DMS 273 (cell line): ENCODE data around the gene SPSB3.

Source experiments
- DNase-seq: peaks from one replicate; lab custom pipeline; 2025; ENCODE audit not compliant: unreplicated experiment; lab: John Stamatoyannopoulos, UW

SPSB3 gene

GRCh38 chr16:1765826-1766225 is 16.5 kb downstream of the SPSB3 start:
- no peak for DNase-seq

GRCh38 chr16:1764971-1765370 is 17.4 kb downstream of the SPSB3 start:
- DNase-seq, result no peak

GRCh38 chr16:1763521-1764511 is 18.6 kb downstream of the SPSB3 start:
- peak; percentile 55 for DNase-seq

- no peak for DNase-seq
Observed at GRCh38 chr16:1762879-1763520, 19.4 kb downstream of the SPSB3 start.

GRCh38 chr16:1762196-1762878 is 20.0 kb downstream of the SPSB3 start:
- DNase-seq, result no peak

GRCh38 chr16:1761751-1762150 is 20.6 kb downstream of the SPSB3 start:
- no peak for DNase-seq

- no peak for DNase-seq
Observed at GRCh38 chr16:1760911-1761310, 21.5 kb downstream of the SPSB3 start.

- DNase-seq, result no peak
Observed at GRCh38 chr16:1759511-1759910, 22.9 kb downstream of the SPSB3 start.

GRCh38 chr16:1758923-1759322 is 23.4 kb downstream of the SPSB3 start:
- DNase-seq, result no peak

- DNase-seq, result no peak
Observed at GRCh38 chr16:1757714-1758461, 24.5 kb downstream of the SPSB3 start.

- no peak for DNase-seq
Observed at GRCh38 chr16:1754204-1754603, 28.2 kb downstream of the SPSB3 start.

GRCh38 chr16:1752853-1753252 is 29.5 kb downstream of the SPSB3 start:
- no peak for DNase-seq

- no peak for DNase-seq
Observed at GRCh38 chr16:1751946-1752345, 30.4 kb downstream of the SPSB3 start.

- no peak for DNase-seq
Observed at GRCh38 chr16:1749152-1750117, 32.9 kb downstream of the SPSB3 start.

- DNase-seq, result no peak
Observed at GRCh38 chr16:1747934-1748333, 34.4 kb downstream of the SPSB3 start.

- DNase-seq, result no peak
Observed at GRCh38 chr16:1746693-1747195, 35.6 kb downstream of the SPSB3 start.

GRCh38 chr16:1745900-1746692 is 36.3 kb downstream of the SPSB3 start:
- no peak for DNase-seq

- no peak for DNase-seq
Observed at GRCh38 chr16:1745181-1745899, 37.0 kb downstream of the SPSB3 start.
